Stimulated activated CD4-positive, alpha-beta T cell treated with anti-CD3 and anti-CD28 coated beads, Interleukin-12 subunit alpha, Interleukin-12 subunit beta, amount 100 ng/mL, for 4 hours (primary cell): ENCODE results near the gene IGF1R.

Experiments used
- DNase-seq: peaks from one replicate; pipeline ENCODE4 v3.0.0-alpha.2; 2020

The IGF1R gene

GRCh38 chr15:98729446-98730042 lies 81.2 kb downstream of the IGF1R start:
- no peak for DNase-seq

DNA sequence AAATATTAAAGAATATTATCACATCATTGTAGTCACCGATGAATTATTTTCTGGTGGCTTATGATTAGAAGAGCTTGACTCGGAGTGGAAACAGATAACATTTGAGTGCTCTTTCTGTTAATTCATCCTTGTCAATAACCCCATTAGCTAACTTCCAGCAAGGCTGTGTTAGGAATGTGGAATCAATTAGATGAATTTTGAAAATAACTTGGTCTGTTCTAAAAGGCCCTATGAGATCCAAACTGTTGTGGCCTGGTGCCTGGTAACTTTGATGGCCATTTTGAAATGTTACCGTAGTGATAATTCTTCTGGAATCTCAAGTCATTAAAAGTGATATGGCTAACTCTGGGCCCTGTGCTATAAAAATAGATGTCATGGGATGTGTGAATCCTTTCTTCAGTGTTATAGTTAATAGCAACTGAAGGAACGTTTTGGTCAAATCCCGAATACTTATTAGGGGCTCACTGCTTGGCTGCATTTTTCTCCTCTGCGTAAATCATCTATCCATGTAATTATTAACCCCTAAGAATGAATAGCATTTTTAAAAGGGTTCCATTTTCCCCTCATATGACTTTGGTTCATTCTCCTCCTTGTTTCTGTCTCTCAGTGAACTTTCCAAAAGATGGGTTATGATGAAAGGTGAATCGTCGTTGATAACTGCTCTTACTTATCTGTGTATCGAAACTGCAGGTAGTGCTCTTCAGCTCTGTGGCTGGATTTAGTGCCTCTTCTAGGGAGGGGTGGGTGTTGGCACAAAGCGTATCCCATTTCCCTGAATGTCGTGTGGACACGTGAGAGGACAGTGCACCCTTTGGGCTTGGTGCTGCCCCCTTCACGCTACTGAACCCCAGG lies 82.7 kb downstream of the IGF1R start:
- DNase-seq: no peak

DNA sequence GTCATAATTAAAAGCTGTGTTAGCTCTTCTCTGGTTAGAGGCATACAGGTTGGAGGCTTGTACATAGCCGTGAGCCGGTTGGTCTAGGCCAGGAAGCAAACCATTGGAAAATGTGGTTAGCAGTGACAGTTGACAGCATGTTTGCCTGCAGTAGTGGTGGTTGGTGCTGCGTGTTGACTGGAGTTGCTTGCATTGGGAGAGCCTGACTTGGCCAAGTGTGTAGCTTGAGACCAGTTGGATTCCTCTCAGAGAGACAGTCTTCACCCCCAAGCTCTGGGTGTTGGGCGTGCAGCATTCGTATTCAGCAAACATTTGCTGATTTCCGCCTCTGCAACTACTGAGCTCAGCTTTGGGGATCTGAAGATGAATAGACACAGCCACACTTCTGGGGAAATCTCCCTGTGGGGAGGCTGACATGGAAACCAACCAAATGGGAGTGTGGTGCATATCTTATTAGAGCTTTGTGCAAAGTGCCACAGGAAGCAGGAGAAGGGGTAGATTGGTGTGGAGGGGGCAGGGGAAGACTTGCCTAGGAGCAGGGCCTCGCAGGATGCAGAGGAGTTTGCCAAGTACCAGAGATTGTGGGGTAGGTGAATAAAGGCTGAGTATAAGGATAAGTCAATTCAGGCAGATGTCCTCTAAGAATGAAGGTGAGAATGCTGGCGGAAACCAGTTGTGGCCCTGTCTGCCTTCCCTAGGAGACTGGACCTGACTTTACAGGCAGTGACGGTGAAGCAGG lies 83.5 kb downstream of the IGF1R start:
- DNase-seq: no peak

DNA sequence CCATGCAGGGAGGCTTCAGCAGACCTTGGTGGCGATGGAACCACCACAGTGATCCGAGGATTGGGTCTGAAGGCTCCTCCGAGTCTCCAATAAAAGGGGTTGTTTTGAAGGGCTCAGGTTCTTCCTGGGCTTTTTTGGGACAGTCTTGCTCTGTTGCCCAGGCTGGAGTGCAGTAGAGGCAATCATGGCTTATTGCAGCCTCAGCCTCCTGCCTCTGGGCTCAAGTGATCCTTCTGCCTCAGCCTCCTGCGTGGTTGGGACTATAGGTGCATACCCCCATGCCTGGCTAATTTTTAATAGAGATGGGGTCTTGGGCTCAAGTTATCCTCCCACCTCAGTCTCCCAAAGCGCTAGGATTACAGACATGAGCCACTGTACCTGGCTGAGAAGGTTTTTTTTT lies 84.8 kb downstream of the IGF1R start:
- no peak for DNase-seq

DNA sequence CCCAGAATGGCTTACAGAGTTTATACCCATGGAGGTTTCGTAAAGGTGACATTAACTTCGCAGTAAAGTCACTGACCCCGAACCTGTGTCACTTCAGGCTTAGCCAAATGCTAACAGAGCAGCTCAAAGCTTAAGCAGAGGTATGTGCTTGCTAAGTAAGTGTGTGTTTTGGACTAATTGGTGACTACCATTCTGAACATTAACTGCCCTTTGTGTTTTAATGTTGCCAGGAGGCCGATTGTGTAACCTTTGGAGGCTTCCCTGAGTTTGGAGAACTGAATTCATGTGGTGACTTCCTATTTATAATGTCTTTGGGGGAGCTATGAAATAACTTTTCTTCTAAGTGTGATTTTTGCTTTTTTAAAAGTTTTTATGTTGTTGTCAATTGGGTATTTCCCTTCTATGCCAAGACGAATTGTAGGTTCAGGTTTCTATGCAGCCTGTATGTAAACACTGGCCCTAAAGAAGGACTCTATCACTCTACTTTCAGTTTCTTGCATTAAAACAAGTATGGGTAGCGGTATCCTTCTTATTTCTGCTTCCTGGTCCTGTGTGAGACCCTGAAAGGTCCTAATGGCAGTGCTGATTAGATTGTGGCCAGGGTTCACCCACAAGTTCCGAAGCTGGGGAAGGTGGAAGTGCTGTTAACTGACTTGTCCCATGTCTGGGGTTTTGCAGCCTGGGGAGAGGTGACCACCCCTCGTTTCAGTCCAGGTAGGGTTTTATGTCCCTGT lies 86.3 kb downstream of the IGF1R start:
- no peak for DNase-seq

- DNase-seq: no peak
Measured at GRCh38 chr15:98735304-98735703, 87.0 kb downstream of the IGF1R start.

DNA sequence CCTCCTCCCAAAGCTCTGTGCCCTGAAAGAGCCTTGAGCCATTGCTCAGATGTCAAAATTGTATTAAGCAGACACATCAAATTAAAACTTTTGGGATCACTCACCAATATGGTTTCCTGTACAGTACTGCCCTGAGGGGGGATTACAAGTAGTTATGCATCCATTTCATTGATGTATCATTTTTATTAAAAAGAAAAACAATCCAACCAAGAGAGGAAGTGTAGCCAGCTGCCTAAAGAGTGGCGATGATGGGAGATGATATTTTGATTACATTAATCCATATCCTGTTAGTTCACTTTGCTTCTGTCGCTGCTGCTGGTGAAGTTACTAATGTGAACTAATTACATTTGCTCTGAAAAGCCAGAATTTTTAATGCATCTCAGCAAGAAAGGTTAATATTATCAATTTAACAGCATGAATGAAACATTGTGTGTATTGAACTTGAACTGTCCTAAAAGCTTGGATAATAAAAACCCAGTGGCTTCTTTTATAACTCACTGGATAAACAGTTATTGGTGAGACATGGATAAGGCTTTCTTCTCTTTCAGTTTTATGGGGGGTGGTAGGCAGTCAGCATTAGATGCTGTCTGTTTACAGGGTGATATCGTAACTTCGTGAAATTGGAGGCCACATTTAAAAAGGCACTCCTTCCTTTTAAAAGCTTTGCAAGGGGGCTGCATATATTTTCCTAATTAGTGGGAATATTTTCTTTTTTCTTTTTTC lies 87.7 kb downstream of the IGF1R start:
- DNase-seq: no peak

GRCh38 chr15:98737159-98737558 lies 88.8 kb downstream of the IGF1R start:
- DNase-seq: no peak

DNA sequence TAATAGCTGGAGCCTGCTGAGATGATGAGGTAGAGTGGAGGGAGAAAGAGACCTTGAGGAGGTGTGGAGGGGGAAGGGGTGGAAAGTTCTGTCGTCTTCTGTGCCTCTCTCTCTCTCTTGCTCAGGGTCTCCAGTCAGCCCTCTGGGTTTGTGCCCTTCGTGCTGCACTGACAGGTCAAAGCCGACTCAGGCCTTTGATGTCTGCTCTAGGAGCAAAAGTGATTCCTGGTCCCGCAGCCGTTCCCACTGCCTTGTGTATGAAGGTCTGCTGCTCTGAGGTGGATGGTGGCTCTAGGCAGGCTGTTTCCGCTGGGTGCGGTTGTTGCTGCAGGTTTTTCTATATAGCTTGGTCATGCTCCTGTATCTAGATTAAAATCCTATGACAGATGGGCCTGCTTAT lies 89.4 kb downstream of the IGF1R start:
- no peak for DNase-seq

- DNase-seq: no peak
Measured at GRCh38 chr15:98738689-98739401, 90.5 kb downstream of the IGF1R start.

- no peak for DNase-seq
Measured at GRCh38 chr15:98740295-98740694, 92.0 kb downstream of the IGF1R start.

- no peak for DNase-seq
Measured at GRCh38 chr15:98740963-98741362, 92.6 kb downstream of the IGF1R start.

GRCh38 chr15:98743177-98743576 lies 94.8 kb downstream of the IGF1R start:
- no peak for DNase-seq

DNA sequence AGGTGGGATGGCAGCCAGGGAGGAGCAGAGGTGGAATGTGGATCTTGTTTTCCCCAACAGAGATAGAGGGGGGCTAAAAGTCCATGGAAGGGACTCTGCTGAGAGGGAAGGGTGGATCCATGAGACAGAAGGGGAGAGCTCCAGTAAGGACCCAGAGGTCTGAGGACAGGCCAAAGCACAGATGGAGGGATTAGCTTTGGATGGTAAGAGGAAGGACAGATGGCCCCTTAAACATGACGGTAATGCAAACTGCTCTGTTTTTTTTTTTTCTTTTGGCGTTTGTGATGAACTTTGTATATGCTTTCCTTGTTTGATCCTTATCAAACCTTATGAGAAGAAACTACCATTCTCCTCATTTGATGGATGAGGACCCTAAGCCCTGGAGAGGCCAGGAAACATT lies 96.2 kb downstream of the IGF1R start:
- DNase-seq: no peak

DNA sequence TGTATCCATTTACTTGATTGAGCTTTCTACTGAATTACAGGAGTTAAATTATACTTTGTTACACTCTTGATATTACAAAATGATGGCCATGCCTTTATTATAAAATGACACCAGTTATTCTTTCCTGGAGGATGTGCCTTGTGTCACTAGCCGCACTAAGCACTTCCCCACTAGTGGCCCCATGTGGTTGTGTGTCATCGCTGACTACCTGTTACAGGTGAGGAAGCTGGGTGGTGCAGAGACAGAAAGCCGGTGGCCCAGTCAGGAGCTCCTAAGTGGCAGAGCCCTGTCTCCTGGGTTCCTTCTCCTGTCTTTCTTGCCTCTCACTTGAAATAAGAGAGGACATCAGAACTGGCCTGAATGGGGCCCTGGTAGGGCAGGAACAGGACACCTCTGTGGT lies 96.8 kb downstream of the IGF1R start:
- no peak for DNase-seq

DNA sequence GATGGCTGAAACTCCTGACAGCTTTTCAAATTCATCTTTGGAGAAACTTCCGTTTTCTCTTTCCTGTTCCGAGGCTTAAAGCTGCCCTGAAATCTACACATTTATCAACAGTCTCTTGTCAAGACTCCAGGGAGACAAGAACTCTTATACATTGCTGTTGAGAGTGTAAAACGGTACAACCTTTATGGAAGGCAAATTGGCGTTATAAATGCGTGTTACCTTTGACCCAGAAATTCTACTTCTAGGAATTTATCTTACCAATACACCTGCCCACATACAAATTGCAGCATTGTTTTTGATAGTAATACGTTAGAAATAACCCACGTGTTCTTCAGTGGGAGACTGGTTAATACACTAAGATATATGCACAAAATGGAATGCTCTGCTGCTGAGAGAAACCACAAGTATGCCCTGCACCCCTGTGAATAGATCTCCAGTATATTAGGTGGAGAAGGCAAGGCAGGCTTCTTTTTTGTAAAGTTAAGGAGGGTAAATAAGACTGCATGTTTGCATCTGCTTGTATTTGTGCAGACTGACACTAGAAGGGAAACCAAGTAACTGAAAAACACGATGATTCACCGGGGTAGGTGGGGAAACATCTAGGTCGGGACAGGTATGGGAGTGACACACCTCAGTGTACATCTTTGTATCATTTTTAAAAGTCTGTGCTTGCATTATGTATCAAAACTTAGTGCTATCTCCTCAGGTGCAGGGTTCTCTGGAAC lies 97.5 kb downstream of the IGF1R start:
- DNase-seq: no peak

- no peak for DNase-seq
Measured at GRCh38 chr15:98746375-98747155, 98.2 kb downstream of the IGF1R start.

- DNase-seq: no peak
Measured at GRCh38 chr15:98751767-98752166, 103.4 kb downstream of the IGF1R start.

GRCh38 chr15:98753726-98754656 lies 105.7 kb downstream of the IGF1R start:
- no peak for DNase-seq
